HG03442 (cell line): Measurements from ENCODE around the gene RPL18A.

Experiments used
- ATAC-seq: cut with Tn5 transposase; IDR thresholded peaks from one replicate; pipeline ENCODE4 v1.9.1; 2021; ENCODE audit warnings: mild to moderate bottlenecking, moderate library complexity; ENCODE audit not compliant: unreplicated experiment

RPL18A gene

GRCh38 chr19:17859533-17860330, at the start of gene RPL18A:
RPL18A (plus strand) TSS chr19:17859910; CDS start chr19:17859957, 47 bp downstream.
- peak; percentile 92 for ATAC-seq

GRCh38 chr19:17811103-17811502, 48.6 kb upstream of the RPL18A start:
- no peak for ATAC-seq

- ATAC-seq, result no peak
Measured at GRCh38 chr19:17811681-17812080, 48.0 kb upstream of the RPL18A start.

GRCh38 chr19:17812099-17812498, 47.6 kb upstream of the RPL18A start:
- ATAC-seq, result no peak

DNA sequence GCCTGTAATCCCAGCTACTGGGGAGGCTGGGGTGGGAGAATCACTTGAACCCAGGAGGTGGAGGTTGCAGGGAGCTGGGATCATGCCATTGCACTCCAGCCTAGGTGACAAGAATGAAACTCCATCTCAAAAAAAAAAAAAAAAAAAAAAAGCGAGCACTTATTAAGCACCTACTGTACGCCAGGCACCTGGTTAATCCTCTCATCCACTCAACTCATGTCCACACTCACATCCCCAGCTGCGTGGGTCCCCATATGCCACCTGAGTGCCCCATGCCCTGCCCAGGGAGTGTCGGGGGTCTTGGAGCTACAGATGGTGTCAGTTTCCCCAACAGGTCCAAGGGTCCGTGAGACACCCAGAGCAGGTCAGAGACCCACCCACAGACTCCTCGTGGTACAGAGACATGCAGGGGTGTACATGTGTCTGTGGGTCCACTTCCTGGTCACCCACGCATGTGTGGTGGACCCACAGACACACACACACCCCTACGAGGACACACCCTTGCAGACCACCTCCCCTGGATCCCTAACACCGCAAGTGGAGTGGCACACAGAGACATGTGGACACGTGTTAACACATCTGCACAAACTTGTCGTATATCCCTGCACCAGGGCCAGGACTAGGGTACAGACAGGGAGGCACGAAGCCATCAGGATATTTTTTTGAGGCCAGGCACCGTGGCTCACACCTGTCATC, 41.9 kb upstream of the RPL18A start:
- no peak for ATAC-seq

GRCh38 chr19:17821190-17821589, 38.5 kb upstream of the RPL18A start, which contains the start of gene INSL3:
INSL3 (minus strand) TSS chr19:17821519; CDS start chr19:17821506, 13 bp downstream.
- ATAC-seq, result no peak

- ATAC-seq, result no peak
Measured at GRCh38 chr19:17824339-17824738, 35.4 kb upstream of the RPL18A start.

- ATAC-seq, result no peak
Measured at GRCh38 chr19:17826508-17827056, 33.1 kb upstream of the RPL18A start.

DNA sequence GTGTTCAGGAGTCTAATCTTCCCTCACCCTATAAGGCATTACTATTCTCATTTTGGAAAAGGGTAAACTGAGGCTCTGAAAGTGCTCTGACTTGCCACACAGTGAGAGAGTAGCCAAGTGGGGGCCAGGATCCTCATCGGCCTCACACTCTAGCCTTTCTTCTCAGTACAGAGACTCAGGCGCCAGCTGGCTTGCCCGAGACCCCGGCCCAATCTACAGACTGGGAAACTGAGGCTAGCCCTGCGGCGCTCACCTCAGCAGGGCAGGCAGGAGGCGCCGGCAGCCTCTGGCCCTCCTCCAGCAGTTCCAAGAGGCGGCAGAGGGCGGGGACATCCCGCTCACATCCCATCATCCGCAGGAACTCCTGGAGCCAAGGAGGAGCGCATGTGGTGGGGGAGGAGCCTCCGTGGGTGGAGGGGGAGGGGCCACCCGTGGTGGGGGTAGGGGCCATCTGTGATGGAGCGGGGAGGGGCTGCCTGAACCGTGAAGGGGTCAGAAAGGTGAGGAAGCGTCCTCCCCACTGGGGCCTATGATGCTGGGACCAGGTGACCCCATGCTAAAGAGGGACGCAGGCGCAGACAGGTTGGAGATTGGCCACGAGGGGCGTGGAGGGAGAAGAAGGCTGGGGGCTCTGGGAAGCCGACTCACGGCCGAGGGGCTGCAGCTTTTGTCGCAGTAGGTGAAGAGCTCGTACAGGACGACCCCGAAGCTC, 29.7 kb upstream of the RPL18A start:
- no peak for ATAC-seq

GRCh38 chr19:17830567-17831418, 28.9 kb upstream of the RPL18A start:
- no peak for ATAC-seq

GRCh38 chr19:17831419-17831888, 28.3 kb upstream of the RPL18A start:
- no peak for ATAC-seq

- no peak for ATAC-seq
Measured at GRCh38 chr19:17832443-17833208, 27.1 kb upstream of the RPL18A start.

- no peak for ATAC-seq
Measured at GRCh38 chr19:17834350-17835181, 25.1 kb upstream of the RPL18A start.

DNA sequence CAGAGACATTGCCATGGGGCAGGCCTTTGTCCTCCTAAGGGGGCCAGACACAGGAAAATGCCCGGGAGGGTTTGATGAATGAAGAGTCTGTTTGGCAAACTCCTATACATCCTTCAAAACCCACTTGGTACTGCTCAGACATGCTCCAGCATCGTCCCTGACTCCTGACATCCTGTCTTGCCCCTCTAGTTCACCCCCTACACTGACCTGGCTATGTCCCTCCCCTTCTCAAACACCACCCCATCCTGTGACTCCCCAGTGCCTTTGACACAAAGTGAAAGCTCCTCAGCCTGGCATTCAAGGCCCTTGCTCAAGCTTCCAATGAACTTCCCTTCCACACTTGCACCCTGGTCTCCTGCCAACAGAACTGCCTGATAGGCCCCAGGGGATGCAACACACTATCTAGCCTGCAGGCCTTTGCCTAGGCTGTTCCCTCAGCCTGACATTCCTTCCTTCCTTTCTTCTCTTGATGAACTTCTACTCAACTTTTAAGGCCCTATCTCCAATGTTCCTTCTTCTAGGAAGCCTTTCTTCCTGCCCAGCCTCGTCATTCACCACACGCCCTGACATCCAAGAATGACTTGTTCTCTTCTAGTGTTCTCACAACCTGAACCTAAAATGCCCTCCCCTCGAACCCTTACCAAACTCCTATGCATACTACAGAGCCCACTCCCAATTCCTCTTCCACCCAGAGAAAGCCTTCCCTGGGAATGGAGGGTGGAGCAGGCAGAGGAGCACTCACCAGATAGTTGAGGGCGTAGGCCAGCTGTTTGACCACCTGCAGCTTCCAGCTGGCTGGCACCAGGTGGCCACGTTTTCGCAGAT, 24.3 kb upstream of the RPL18A start:
- ATAC-seq, result no peak

- ATAC-seq, result no peak
Measured at GRCh38 chr19:17836530-17836929, 23.2 kb upstream of the RPL18A start.

GRCh38 chr19:17837972-17838371, 21.7 kb upstream of the RPL18A start:
- ATAC-seq, result no peak

GRCh38 chr19:17840019-17840418, 19.7 kb upstream of the RPL18A start:
- no peak for ATAC-seq

DNA sequence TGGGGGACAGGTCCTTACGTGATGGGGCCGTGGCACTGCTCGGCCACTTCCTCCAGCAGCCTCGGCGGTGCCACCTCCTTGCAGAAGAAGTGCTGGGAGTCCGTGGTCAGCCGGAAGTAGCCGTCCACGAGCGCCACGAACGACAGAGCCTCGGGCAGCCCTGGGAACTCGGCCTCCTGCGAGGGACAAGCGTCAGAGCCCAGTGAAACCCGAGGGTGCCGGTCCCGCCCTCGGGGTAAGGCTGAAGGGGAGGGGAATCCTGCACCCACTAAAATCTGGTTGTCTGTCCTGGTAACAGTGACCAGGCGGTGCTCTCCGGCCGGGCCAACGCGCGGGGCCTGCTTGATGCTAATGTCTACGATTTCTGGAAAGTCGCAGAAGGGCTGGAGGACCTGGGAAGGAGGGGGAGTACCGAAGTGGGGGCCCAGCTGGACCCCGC, 18.3 kb upstream of the RPL18A start:
- no peak for ATAC-seq
